WTC11 (cell line): ENCODE measurements around the gene CYP39A1. TPM values are rescaled to one million over a fixed set of nuclear protein-coding genes. Genes with fewer than 3 reads are reported as not detected.

Source experiments
- ATAC-seq: fragments of 200-7000 bp; cut with Tn5 transposase; 2 replicates; pipeline ENCODE4 v1.10.0; 2021; ENCODE audit warnings: mild to moderate bottlenecking, moderate library complexity
- CTCF ChIA-PET: fragments of 300-600 bp; sonication (Branson Sonifier 250); formaldehyde crosslinking; loops from one replicate; lab custom pipeline; 2021; ENCODE audit warnings: antibody characterized with exemption; lab: Charles Lee
- POLR2A ChIA-PET: fragments of 350-600 bp; sonication (Branson Sonifier 250); formaldehyde crosslinking; loops from one replicate; lab custom pipeline; 2021; ENCODE audit warnings: antibody characterized with exemption; lab: Charles Lee
- DNase-seq: peaks from one replicate; pipeline ENCODE4 v3.0.0; 2021; ENCODE audit warnings: low spot score
- H3K27ac Mint-ChIP-seq: 2 replicates; pipeline ENCODE4 v1.8.0; 2021; ENCODE audit warnings: mixed read lengths
- H3K27me3 Mint-ChIP-seq: 2 replicates; pipeline ENCODE4 v1.8.0; 2021; ENCODE audit warnings: low read depth, mild to moderate bottlenecking, moderate library complexity, mixed read lengths
- H3K36me3 Mint-ChIP-seq: 2 replicates; pipeline ENCODE4 v1.8.0; 2021; ENCODE audit warnings: mixed read lengths
- H3K4me1 Mint-ChIP-seq: 2 replicates; pipeline ENCODE4 v1.8.0; 2022; ENCODE audit warnings: mixed read lengths
- H3K4me3 Mint-ChIP-seq: 2 replicates; pipeline ENCODE4 v1.8.0; 2021; ENCODE audit warnings: mild to moderate bottlenecking, moderate library complexity, mixed read lengths
- H3K9me3 Mint-ChIP-seq: 2 replicates; pipeline ENCODE4 v1.8.0; 2021; ENCODE audit warnings: mixed read lengths
- ATF1 ChIP-seq: sonication (generic); formaldehyde crosslinking; IDR thresholded peaks from 2 replicates; pipeline ENCODE4 v1.8.1; 2023; ENCODE audit warnings: mild to moderate bottlenecking, moderate library complexity, missing genetic modification reagents
- EMX1 ChIP-seq: fragments of 250-450 bp; sonication (Bioruptor Pico); IDR thresholded peaks from 2 replicates; pipeline ENCODE4 v1.8.0; 2021; ENCODE audit warnings: mild to moderate bottlenecking
- FOXJ3 ChIP-seq: sonication (generic); formaldehyde crosslinking; IDR thresholded peaks from 2 replicates; pipeline ENCODE4 v1.9.0; 2021; ENCODE audit warnings: missing genetic modification reagents, mild to moderate bottlenecking, borderline replicate concordance
- FOXP1 ChIP-seq: sonication (generic); formaldehyde crosslinking; IDR thresholded peaks from 2 replicates; pipeline ENCODE4 v1.8.0; 2022; ENCODE audit warnings: missing genetic modification reagents, mild to moderate bottlenecking, moderate library complexity, borderline replicate concordance
- IRF2 ChIP-seq: sonication (generic); formaldehyde crosslinking; IDR thresholded peaks from 2 replicates; pipeline ENCODE4 v1.8.0; 2022; ENCODE audit warnings: low read depth, missing genetic modification reagents, borderline replicate concordance
- KAT7 ChIP-seq: sonication (generic); formaldehyde crosslinking; IDR thresholded peaks from 2 replicates; pipeline ENCODE4 v1.8.1; 2023; ENCODE audit warnings: missing genetic modification reagents, mild to moderate bottlenecking, borderline replicate concordance
- NFATC4 ChIP-seq: fragments of 250-450 bp; sonication (Bioruptor Pico); IDR thresholded peaks from 2 replicates; pipeline ENCODE4 v1.9.0; 2021; ENCODE audit warnings: mild to moderate bottlenecking
- NR1H2 ChIP-seq: sonication (generic); formaldehyde crosslinking; IDR thresholded peaks from 2 replicates; pipeline ENCODE4 v1.9.0; 2021; ENCODE audit warnings: mild to moderate bottlenecking, moderate library complexity, missing genetic modification reagents
- SP1 ChIP-seq: sonication (generic); formaldehyde crosslinking; conservative IDR thresholded peaks from 2 replicates; pipeline ENCODE4 v1.8.1; 2022; ENCODE audit warnings: missing genetic modification reagents
- TCF7 ChIP-seq: sonication (generic); formaldehyde crosslinking; IDR thresholded peaks from 2 replicates; pipeline ENCODE4 v1.8.0; 2022; ENCODE audit warnings: mild to moderate bottlenecking, low read depth, missing genetic modification reagents, moderate library complexity
- ZNF317 ChIP-seq: sonication (generic); formaldehyde crosslinking; IDR thresholded peaks from 2 replicates; pipeline ENCODE4 v1.8.1; 2023; ENCODE audit warnings: low read depth, mild to moderate bottlenecking, moderate library complexity, missing genetic modification reagents, borderline replicate concordance
- ZNF416 ChIP-seq: fragments of 250-450 bp; sonication (Bioruptor Pico); IDR thresholded peaks from 2 replicates; pipeline ENCODE4 v1.9.0; 2021; ENCODE audit warnings: mild to moderate bottlenecking, inconsistent platforms
- ZNF423 ChIP-seq: fragments of 250-450 bp; sonication (Bioruptor Pico); IDR thresholded peaks from 2 replicates; pipeline ENCODE4 v2.1.2; 2022; ENCODE audit warnings: mild to moderate bottlenecking, moderate library complexity
- total RNA-seq: library from RNA; stranded (reverse); gene quantifications from 3 replicates; pipeline ENCODE4 v1.2.3, GENCODE V29; 2021
- TF ChIP-seq, protein P1 (sequence below): sonication (generic); formaldehyde crosslinking; IDR thresholded peaks from 2 replicates; pipeline ENCODE4 v1.8.1; 2022; ENCODE audit warnings: mild to moderate bottlenecking, missing genetic modification reagents, moderate library complexity, borderline replicate concordance
- TF ChIP-seq, protein P2 (sequence below): sonication (generic); formaldehyde crosslinking; IDR thresholded peaks from 2 replicates; pipeline ENCODE4 v1.8.1; 2022; ENCODE audit warnings: mild to moderate bottlenecking, moderate library complexity, missing genetic modification reagents
- TF ChIP-seq, protein P3 (sequence below): sonication (generic); formaldehyde crosslinking; conservative IDR thresholded peaks from 2 replicates; pipeline ENCODE4 v1.8.1; 2022; ENCODE audit warnings: mild to moderate bottlenecking, missing genetic modification reagents
- TF ChIP-seq, protein P4 (sequence below): sonication (generic); formaldehyde crosslinking; IDR thresholded peaks from 2 replicates; pipeline ENCODE4 v1.8.0; 2022; ENCODE audit warnings: mild to moderate bottlenecking, missing genetic modification reagents
- TF ChIP-seq, protein P5 (sequence below): sonication (generic); formaldehyde crosslinking; IDR thresholded peaks from 2 replicates; pipeline ENCODE4 v1.8.1; 2023; ENCODE audit warnings: mild to moderate bottlenecking, missing genetic modification reagents
- TF ChIP-seq, protein P6 (sequence below): sonication (generic); formaldehyde crosslinking; IDR thresholded peaks from 2 replicates; pipeline ENCODE4 v1.8.1; 2022; ENCODE audit warnings: missing genetic modification reagents, borderline replicate concordance
- TF ChIP-seq, protein P7 (sequence below): sonication (generic); formaldehyde crosslinking; IDR thresholded peaks from 2 replicates; pipeline ENCODE4 v1.8.0; 2023; ENCODE audit warnings: missing genetic modification reagents
- TF ChIP-seq, protein P8 (sequence below): sonication (generic); formaldehyde crosslinking; IDR thresholded peaks from 2 replicates; pipeline ENCODE4 v1.8.0; 2022; ENCODE audit warnings: missing genetic modification reagents

The CYP39A1 gene
- total RNA-seq, 1 experiment from 2014 or later, result 1.6 TPM

DNA sequence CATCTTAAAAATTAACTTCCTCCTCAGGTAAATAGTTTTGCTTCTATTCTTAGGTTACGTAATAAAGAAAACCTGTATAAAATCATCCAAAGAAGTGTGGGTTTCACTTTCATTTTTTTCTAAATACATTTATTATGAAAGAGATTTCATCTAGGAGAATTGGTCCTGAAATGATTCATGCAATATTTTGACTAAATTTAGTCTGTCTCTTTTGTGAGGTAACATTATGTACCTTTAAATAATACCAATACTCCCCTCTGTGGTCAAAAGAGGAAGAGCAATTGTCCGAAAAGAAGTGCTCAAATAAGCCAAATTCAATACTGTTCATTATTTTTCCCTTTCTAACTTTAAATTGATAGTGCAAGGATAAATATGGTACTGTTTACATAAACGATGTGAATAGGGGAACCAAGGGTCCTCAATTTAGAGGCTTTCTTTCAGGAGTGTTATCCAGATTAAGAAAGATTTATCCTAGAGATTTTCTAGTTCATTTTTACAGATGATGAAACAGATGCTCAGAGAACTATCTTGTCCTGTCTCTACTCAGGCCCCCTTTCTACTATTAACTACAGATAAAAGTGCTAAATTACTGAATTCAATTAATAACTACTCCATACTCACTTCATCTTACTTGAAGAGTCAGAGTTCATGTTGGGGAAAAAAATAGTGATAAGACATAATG is 26.2 kb downstream of the CYP39A1 start:
- Mint-ChIP-seq H3K4me3 (no peak overlapping the region), H3K27ac (no peak overlapping the region), H3K4me1 (0 out of 2 replicates have a peak, but pooled peaks cover 4% of the 10 kb centered on the region), H3K9me3 (no peaks in the 10 kb centered on the region), H3K27me3 (no peaks in the 10 kb centered on the region), H3K36me3 (no peaks in the 10 kb centered on the region)
- ChIA-PET POLR2A (no interaction called here), CTCF (interaction anchor here (1.2 kb wide), 1 partner anchor 208 kb away, joined by 3 read pairs; no protein-coding TSS in a partner anchor)
- TF ChIP-seq KAT7 (no peak), EMX1 (CRISPR knock-in tag) (no peak), ATF1 (CRISPR knock-in tag) (no peak), NR1H2 (CRISPR knock-in tag) (no peak), IRF2 (CRISPR knock-in tag) (no peak), FOXP1 (CRISPR knock-in tag) (no peak), ZNF416 (no peak), ZNF423 (CRISPR knock-in tag) (no peak), FOXJ3 (no peak)
- TF ChIP-seq, protein P1, sequence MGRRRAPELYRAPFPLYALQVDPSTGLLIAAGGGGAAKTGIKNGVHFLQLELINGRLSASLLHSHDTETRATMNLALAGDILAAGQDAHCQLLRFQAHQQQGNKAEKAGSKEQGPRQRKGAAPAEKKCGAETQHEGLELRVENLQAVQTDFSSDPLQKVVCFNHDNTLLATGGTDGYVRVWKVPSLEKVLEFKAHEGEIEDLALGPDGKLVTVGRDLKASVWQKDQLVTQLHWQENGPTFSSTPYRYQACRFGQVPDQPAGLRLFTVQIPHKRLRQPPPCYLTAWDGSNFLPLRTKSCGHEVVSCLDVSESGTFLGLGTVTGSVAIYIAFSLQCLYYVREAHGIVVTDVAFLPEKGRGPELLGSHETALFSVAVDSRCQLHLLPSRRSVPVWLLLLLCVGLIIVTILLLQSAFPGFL (CRISPR knock-in tag), result no peak
- TF ChIP-seq, protein P2, sequence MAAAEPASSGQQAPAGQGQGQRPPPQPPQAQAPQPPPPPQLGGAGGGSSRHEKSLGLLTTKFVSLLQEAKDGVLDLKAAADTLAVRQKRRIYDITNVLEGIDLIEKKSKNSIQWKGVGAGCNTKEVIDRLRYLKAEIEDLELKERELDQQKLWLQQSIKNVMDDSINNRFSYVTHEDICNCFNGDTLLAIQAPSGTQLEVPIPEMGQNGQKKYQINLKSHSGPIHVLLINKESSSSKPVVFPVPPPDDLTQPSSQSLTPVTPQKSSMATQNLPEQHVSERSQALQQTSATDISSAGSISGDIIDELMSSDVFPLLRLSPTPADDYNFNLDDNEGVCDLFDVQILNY, result no peak
- TF ChIP-seq, protein P3, sequence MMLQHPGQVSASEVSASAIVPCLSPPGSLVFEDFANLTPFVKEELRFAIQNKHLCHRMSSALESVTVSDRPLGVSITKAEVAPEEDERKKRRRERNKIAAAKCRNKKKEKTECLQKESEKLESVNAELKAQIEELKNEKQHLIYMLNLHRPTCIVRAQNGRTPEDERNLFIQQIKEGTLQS (CRISPR knock-in tag), result no peak
- TF ChIP-seq, protein P4, sequence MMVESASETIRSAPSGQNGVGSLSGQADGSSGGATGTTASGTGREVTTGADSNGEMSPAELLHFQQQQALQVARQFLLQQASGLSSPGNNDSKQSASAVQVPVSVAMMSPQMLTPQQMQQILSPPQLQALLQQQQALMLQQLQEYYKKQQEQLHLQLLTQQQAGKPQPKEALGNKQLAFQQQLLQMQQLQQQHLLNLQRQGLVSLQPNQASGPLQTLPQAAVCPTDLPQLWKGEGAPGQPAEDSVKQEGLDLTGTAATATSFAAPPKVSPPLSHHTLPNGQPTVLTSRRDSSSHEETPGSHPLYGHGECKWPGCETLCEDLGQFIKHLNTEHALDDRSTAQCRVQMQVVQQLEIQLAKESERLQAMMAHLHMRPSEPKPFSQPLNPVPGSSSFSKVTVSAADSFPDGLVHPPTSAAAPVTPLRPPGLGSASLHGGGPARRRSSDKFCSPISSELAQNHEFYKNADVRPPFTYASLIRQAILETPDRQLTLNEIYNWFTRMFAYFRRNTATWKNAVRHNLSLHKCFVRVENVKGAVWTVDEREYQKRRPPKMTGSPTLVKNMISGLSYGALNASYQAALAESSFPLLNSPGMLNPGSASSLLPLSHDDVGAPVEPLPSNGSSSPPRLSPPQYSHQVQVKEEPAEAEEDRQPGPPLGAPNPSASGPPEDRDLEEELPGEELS (CRISPR knock-in tag), result no peak
- TF ChIP-seq, protein P5, sequence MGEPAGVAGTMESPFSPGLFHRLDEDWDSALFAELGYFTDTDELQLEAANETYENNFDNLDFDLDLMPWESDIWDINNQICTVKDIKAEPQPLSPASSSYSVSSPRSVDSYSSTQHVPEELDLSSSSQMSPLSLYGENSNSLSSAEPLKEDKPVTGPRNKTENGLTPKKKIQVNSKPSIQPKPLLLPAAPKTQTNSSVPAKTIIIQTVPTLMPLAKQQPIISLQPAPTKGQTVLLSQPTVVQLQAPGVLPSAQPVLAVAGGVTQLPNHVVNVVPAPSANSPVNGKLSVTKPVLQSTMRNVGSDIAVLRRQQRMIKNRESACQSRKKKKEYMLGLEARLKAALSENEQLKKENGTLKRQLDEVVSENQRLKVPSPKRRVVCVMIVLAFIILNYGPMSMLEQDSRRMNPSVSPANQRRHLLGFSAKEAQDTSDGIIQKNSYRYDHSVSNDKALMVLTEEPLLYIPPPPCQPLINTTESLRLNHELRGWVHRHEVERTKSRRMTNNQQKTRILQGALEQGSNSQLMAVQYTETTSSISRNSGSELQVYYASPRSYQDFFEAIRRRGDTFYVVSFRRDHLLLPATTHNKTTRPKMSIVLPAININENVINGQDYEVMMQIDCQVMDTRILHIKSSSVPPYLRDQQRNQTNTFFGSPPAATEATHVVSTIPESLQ (CRISPR knock-in tag), result no peak
- DNase-seq (no peak), ATAC-seq (no peak; the same call in 1 of the 2 replicates)

DNA sequence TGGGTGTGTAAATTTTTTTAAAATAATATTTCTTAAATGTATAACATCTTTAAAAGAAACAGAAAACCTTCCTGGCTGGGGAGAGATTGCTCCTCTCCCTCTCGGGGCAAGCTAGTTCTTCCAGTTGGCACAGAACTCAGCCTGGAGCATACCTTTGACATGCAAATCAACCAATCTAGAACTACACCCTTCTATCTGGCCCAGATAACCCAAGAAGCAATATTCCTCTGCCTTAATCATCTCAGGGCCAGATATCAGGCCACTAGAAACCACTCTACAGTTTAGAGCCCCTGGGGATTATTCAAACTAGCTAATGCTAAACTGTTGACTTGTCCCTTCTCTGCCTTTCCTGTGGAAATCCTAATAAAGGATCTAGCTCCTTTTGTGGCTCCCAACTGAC is 33.9 kb downstream of the CYP39A1 start:
- DNase-seq (no peak), ATAC-seq (no peak; the same call in 1 of the 2 replicates)
- Mint-ChIP-seq H3K27ac (no peak overlapping the region), H3K9me3 (no peaks in the 10 kb centered on the region), H3K27me3 (no peaks in the 10 kb centered on the region), H3K4me3 (no peak overlapping the region), H3K4me1 (no peaks in the 10 kb centered on the region), H3K36me3 (no peaks in the 10 kb centered on the region)
- POLR2A ChIA-PET, result no interaction called here
- CTCF ChIA-PET, result interaction anchor here (0.6 kb wide), 1 partner anchor 454 kb away, joined by 3 read pairs; no protein-coding TSS in a partner anchor
- TF ChIP-seq, protein P6, sequence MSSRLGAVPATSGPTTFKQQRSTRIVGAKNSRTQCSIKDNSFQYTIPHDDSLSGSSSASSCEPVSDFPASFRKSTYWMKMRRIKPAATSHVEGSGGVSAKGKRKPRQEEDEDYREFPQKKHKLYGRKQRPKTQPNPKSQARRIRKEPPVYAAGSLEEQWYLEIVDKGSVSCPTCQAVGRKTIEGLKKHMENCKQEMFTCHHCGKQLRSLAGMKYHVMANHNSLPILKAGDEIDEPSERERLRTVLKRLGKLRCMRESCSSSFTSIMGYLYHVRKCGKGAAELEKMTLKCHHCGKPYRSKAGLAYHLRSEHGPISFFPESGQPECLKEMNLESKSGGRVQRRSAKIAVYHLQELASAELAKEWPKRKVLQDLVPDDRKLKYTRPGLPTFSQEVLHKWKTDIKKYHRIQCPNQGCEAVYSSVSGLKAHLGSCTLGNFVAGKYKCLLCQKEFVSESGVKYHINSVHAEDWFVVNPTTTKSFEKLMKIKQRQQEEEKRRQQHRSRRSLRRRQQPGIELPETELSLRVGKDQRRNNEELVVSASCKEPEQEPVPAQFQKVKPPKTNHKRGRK, result no peak
- TF ChIP-seq NFATC4 (CRISPR knock-in tag) (no peak), EMX1 (CRISPR knock-in tag) (no peak), ZNF416 (no peak), SP1 (CRISPR knock-in tag) (no peak), ATF1 (CRISPR knock-in tag) (no peak), ZNF317 (CRISPR knock-in tag) (no peak), TCF7 (CRISPR knock-in tag) (no peak)
- TF ChIP-seq, protein P7, sequence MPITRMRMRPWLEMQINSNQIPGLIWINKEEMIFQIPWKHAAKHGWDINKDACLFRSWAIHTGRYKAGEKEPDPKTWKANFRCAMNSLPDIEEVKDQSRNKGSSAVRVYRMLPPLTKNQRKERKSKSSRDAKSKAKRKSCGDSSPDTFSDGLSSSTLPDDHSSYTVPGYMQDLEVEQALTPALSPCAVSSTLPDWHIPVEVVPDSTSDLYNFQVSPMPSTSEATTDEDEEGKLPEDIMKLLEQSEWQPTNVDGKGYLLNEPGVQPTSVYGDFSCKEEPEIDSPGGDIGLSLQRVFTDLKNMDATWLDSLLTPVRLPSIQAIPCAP (CRISPR knock-in tag), result no peak
- TF ChIP-seq, protein P8, sequence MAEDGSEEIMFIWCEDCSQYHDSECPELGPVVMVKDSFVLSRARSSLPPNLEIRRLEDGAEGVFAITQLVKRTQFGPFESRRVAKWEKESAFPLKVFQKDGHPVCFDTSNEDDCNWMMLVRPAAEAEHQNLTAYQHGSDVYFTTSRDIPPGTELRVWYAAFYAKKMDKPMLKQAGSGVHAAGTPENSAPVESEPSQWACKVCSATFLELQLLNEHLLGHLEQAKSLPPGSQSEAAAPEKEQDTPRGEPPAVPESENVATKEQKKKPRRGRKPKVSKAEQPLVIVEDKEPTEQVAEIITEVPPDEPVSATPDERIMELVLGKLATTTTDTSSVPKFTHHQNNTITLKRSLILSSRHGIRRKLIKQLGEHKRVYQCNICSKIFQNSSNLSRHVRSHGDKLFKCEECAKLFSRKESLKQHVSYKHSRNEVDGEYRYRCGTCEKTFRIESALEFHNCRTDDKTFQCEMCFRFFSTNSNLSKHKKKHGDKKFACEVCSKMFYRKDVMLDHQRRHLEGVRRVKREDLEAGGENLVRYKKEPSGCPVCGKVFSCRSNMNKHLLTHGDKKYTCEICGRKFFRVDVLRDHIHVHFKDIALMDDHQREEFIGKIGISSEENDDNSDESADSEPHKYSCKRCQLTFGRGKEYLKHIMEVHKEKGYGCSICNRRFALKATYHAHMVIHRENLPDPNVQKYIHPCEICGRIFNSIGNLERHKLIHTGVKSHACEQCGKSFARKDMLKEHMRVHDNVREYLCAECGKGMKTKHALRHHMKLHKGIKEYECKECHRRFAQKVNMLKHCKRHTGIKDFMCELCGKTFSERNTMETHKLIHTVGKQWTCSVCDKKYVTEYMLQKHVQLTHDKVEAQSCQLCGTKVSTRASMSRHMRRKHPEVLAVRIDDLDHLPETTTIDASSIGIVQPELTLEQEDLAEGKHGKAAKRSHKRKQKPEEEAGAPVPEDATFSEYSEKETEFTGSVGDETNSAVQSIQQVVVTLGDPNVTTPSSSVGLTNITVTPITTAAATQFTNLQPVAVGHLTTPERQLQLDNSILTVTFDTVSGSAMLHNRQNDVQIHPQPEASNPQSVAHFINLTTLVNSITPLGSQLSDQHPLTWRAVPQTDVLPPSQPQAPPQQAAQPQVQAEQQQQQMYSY, result no peak
